ENCODE data around the gene GHITM. TPM values are rescaled to one million over a fixed set of nuclear protein-coding genes. Genes with fewer than 3 reads are reported as not detected.

GHITM gene
- total RNA-seq, 1 donor from 2014 or later = 146 TPM

DNA sequence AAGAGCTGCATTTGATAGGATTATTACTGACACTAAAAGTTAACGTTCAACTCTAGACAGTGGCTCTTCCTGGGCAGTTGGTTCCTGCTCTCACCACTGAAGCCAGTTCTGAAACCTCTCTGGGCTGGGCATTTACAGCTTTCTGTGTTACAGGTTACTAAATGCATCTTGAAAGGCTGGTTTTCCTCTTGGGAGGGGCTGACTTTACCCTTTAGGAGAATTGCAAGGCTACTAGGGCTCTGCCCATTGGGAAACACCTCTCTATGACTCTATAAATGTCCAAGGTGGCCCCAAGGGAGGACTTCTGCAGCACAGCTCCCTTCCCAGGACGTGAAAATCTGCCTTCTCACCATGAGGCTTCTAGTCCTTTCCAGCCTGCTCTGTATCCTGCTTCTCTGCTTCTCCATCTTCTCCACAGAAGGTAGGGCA lies 34.2 kb downstream of the GHITM start, which contains the start of gene GPR15LG:
GPR15LG (plus strand) TSS at position 301 of the 429 bp plus-strand sequence; CDS start at position 352, 51 bp downstream.
- DNase-seq (ENCODE audit: low spot score) = no peak

DNA sequence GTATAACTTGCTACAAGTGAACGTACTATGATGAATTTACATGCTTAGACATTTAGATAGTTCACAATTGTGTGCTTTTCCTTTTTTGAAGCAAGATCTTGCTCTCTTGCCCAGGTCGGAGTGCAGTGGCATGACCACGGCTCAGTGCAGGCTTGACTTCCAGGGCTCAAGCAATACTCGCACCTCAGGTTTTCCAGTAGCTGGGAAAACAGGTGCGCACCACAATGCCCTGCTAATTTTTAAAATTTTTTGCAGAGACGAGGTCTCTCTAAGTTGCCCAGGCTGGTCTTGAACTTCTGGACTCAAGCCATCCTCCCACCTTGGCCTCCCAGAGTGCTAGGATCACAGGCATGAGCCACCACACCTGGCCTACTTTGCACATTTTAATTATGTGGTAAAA lies 36.1 kb downstream of the GHITM start:
- DNase-seq (ENCODE audit: low spot score) = no peak

DNA sequence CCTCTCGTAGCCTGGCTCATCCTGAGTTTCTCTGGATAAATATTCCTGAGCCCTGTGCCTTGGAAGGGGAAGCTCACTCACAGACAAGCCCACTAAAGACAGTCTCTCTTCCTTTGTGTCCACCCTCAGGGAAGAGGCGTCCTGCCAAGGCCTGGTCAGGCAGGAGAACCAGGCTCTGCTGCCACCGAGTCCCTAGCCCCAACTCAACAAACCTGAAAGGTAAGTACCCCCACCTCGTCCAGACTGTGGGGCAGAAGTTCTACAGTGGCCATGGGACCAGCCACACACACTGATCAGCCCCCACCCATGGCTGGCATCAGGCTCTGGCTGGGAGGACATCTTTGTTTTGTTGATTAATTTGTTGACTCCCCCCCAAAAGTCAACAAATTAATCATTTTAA lies 37.0 kb downstream of the GHITM start:
- DNase-seq (ENCODE audit: low spot score) = peak; percentile 41

DNA sequence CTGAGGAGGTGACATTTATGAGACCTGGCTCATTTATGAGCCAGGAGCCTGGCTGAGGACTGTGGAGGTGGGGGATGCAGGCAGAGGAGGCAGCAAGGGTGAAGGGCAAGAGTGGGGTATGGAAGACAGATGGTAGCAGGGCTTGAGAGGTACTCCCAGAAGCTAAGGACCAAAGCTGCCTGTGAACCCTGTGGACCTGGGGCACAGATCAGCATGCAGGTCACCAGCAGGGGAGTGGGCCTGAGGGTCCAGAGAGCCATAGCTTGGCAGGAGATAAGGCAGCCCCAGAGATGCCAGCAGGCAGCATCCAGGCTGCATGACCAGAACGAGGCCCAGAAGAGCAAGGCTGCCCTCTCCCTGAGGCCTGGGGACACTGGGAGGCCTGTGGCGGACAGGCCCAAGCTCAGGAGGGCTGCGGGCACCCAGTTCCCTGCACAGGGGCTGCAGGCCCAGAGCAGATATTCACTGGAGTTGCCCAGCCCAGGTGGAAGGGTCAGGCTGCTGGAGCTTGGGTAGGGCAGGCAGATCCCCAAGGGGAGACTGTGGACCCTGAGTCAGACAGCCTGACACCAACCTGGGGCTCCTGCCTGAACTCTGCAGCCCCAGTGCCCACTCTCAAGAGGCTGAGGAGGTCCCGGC lies 37.6 kb downstream of the GHITM start:
- DNase-seq (ENCODE audit: low spot score) = peak; percentile 62

DNA sequence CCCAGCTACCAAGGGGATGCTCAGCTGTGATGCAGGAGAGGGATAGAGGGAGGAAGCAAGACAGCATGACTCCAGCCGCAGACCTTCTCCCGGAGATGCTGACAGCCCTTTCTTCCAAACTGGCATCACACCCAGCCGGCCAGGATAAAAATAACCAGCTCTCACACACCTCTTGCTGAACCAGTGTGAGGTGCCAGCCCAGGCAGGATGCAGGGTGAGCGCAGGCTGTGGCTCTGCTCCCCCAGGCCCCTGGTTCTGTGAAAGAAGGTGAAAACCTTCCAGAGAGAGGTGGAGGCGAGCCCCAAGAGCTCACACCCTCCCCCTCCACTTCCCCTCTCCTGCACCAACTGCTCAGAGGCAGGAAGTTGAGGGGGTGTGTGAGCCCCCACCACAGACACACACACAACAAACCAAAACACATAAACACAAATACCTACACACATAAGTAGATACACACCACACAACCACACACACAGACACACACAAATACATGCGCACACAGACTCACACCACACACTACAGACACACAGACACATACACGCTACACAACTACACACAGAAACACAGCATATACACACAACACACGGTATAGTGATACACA lies 38.3 kb downstream of the GHITM start:
- DNase-seq (ENCODE audit: low spot score) = peak; percentile 30

DNA sequence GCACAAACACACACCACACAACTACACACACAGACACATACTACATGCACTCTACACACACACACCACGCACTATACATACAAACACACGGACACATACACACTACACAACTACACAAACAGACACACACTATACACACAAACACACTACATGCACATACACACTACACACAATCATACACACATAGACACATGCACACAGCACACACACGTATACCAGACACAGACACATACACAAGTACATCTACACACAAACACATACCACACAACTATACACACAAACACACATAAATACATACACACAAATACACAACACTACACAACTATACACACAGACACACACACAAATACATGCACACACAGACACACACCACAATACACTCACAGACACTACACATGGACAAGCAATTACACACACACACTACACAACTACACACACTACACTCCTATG lies 38.9 kb downstream of the GHITM start:
- no peak for DNase-seq (ENCODE audit: low spot score)

DNA sequence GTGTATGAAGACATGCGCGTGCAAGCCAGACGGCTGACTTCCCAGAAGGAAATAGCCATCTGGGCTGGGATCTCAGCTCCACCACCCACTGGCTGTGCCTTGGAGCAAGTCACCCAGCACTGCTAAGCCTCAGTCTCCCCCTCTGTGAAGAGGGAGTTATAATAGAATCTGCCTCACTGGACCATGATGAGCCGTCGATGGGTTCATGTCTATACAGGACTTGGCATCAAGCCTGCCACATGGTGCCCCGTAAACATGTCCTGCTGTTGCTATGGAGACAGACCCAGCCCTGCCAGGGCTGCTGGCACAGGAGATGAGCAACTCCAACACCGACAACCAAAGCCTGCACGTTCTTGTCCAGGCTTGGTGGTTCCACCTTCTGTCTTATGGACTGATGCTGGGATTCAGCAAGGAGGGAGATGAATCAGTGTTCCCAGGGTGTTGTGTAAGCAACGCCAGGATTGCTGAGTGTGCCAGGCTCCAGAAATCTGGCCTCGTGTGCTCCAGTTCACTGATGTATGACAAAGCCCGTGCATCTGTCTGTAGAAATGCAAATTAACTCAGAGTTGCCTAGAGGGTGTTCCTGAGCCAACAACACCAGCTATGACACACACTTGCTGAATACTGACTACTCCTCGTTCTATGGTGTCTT lies 39.9 kb downstream of the GHITM start:
- DNase-seq (ENCODE audit: low spot score) = peak; percentile 55

DNA sequence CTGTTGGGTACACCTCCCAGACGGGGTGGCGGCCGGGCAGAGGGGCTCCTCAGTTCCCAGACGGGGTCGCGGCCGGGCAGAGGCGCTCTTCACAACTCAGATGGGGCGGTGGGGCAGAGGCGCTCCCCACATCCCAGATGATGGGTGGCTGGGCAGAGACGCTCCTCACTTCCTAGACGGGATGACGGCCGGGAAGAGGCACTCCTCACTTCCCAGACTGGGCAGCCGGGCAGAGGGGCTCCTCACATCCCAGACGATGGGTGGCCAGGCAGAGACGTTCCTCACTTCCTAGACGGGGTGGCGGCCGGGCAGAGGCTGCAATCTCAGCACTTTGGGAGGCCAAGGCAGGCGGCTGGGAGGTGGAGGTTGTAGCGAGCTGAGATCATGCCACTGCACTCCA lies 41.1 kb downstream of the GHITM start:
- peak; percentile 47 for DNase-seq (ENCODE audit: low spot score)

DNA sequence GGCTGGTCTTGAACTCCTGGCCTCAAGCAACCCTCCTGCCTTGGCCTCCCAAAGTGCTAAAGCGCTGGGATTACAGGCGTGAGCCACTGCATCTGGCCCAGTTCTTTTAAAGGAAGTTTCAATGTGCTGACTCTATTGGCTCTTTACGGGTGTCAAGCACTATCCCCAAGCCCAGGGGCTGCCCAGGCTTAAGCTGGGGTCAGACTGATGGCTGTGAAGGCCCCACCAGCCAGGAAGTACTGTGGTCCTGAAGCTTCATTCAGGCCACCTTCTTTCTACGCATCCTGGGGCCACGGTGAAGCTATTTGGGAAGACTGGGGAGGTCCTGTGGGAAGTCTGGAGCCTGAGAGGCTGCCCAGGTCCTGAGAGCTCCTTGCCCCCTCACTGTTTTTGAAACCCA lies 42.3 kb downstream of the GHITM start:
- DNase-seq (ENCODE audit: low spot score) = peak; percentile 55

DNA sequence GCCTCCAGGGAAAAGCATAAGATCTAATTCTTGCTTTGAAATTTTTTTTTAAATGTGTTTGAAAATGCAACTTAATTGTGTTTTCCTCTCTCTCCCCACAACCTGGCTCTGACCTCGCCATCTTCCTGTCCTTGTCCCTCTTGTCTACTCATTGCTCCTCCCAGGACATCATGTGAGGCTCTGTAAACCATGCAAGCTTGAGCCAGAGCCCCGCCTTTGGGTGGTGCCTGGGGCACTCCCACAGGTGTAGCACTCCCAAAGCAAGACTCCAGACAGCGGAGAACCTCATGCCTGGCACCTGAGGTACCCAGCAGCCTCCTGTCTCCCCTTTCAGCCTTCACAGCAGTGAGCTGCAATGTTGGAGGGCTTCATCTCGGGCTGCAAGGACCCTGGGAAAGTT lies 45.2 kb downstream of the GHITM start:
- no peak for DNase-seq (ENCODE audit: low spot score)

DNA sequence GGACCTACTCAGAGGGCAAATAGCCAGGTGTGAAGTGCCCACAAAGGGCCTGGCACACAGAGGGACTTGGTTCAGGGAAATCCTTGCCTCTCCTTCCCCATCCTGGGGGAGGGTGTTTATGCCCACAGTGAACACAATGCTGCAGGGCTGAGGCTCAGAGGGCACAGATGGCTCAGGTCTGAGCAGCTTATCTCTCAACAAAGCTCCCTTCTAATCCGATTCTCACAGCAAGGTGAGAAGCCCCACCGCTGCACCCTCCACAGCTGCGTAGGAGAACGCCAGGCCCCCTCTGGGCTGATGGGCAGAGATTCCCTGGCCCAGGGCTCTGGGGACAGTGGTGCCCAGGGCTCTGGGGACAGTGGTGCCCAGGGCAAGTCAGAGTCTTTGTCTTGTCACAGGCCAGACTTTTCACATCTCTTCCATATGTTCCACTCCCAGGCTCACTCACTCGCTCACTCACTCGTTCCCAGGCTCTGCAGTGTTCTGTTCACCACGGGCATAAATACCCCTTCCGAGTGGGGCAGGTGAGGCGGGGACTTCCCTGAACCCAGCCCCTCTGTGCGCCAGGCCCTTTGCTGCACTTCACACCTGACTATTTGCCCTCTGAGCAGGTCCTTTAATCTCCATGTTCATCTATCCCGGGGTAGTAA lies 46.3 kb downstream of the GHITM start:
- no peak for DNase-seq (ENCODE audit: low spot score)

DNA sequence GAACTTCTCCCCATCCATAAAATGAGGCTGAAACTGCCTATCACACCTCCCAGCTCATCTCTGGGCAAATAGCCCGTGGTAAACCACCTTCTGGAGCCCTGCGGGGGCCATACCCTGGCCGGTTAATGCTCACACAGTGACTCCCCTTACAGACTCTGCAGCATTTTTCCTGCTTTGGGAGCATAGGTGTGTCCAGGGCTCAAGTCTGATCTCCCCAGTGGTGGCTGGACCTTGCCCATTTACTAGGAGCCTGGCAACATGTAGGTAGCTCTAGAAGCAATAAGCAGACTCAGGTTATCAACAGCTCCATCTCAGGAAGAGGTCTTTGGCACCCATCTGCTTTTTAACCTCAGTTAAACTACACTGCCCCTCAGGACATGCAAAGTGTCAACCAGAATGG lies 49.5 kb downstream of the GHITM start:
- no peak for DNase-seq (ENCODE audit: low spot score)

DNA sequence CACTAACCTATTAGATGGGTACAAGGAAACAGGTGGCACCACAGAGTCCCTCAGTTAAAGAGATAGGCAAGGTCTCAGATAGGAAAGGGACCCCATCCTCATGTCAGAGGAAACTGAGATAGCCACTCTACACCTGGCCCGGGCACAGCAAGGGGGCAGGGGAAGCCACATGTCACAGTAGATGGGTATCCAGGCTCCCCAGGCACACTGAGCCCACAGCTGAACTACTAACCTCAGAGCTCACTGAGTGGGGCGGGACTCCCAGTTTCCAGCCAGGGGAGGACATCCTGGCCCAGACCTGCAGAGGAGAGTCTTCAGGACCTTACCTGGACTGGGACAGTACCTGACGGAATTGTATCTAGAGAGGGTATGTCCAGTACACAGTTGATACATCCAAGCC lies 51.3 kb downstream of the GHITM start:
- DNase-seq (ENCODE audit: low spot score) = no peak

DNA sequence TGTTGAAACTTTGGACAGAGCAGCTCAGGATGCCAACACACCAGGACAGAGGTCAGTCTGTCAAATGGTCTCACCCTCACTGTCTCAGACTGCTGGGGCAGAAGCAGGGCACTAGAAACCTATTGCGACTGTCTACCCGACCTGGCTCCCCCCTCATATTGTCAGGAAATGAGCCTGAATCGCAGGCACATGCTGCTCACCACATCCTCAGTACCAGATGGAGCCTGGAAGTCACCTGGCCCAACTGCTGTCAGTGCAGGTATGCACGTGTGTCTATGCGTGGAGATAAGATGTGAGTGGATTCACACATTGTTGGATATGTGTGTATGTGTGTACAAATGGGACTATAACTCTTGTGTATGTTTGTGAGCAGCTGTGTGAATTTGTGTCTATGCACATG lies 51.8 kb downstream of the GHITM start:
- no peak for DNase-seq (ENCODE audit: low spot score)

DNA sequence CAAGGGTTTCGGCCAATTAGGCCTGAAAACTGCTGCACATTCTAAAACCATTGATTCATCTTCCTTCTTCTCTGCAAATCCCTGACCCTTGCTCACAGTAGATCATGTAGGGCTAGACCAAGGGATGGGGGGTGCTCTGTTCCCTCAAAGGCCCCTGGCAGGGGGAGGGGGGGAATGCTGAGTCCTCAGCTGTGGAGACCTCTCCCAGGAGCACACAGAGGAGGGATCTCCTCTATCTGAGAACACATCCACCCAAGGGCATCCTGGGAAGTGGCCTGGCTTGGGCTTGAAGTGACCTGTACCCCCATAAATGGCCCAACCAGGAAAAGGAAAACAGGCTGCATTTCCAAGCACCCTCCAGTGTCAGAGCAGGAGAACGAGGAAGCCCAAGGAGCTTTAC lies 54.0 kb downstream of the GHITM start:
- no peak for DNase-seq (ENCODE audit: low spot score)

DNA sequence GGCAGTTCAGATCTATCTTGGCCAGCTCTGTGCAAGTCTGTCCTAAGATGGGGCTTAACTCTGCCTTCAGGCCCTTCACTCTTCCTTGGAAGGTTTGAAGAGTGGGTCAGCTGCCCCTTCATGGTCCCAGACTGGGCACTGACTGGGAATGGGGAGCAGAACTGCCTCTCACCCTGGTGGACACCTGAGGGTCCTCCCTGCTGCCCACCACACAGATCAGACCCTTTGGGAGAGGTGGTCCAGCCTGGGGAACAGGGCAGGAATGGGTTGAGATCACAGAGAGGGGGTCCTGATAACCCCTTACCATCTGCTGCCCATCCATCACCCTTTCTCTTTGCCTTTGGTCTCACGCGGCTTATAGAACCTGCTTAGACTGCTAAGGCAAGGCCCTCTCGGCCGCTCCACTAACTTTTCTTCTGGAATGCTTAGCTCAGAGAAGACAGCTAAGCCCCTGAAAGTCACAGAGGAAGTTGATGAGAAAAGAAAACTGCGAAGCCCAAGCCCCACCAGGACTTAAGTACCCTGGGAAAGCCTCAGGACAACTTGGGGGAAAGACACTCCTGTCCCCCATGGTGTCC lies 54.6 kb downstream of the GHITM start:
- DNase-seq (ENCODE audit: low spot score) = no peak

DNA sequence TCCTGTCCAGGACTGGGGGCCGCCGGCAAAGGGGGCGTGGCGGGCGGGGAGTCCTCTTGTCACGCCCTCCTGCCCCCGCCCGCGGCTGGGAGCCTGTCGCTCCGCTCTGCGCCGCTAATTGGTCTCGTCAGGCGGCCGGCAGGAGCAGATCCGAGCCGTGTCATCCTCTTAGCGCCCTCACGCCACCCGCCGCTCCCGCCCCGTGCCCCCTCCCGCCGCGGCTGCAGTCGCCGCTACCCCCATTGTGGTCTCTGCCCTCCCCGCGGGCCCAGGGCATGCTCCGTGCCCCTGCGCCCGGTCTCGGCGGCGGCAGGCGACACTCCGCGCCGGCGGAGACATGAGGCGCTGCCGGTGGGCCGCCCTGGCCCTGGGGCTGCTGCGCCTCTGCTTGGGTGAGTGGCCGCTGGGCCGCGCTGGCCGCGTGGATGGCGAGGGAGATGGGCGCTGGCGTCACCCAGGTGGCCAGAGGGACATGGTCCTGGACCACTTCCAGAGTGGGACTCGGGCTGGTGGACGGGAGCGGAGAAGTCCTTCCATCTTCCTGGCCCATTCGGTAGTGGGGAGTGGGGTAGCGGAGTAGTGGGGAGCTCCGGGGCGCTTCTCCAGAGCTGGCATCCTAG lies 55.2 kb downstream of the GHITM start, which contains the start of gene CDHR1:
CDHR1 (plus strand) TSS at position 114 of the 620 bp plus-strand sequence; CDS start at position 338, 224 bp downstream.
- no peak for DNase-seq (ENCODE audit: low spot score)

DNA sequence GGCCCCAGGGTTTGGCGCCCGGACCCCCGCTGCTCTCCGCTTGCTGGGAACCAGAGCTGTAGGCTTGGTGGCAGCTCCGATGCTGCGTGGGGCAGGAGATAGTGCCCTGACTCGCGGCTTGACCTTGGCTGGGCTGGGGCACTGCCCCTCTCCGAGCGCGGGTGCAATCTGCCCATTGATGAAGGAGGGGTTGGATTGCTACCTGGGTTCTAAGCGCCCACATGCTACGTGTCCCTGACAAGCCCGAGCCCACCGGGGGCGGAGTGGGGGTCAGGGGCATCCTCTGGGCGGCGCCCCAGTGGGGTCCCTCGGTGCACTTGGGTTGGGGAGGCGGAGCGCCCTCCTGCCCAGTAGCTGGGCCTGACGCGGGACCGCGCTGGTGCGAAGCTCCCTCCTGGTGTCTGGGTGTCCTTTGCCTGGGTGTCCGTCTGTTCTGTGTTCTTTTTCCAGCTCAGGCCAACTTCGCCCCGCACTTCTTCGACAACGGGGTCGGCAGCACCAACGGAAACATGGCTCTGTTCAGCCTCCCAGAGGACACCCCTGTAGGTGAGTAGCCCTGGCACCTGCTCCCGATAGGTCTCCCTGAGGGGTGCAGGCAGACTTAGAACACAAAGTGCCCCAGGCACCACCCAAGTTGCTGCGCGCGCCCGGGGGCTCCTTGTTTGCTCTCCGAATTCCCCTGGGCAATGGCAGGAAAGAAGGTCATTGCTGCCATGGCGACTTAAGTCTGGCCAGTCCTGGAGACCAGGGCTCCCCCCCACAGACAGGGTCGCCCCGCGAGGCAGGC lies 55.9 kb downstream of the GHITM start:
- DNase-seq (ENCODE audit: low spot score) = no peak

DNA sequence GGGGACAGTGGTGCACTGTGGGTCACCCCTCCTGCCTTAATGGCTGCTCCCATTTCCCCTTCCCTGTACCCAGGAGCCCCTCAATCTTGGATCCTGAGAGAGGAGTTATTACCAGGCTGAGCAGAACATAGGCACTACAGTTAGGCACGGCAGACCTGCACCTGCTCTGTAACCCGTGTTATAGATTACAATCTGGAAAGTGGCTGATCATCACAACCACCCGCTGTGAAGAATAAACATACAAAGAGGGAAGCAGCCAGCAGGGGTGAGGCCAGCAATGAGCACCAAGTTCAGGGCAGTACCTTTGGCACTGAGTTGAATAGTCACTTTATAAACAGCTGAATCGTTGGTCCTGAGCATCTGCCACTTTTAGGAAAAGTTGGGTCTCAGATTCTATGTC lies 56.8 kb downstream of the GHITM start:
- no peak for DNase-seq (ENCODE audit: low spot score)

DNA sequence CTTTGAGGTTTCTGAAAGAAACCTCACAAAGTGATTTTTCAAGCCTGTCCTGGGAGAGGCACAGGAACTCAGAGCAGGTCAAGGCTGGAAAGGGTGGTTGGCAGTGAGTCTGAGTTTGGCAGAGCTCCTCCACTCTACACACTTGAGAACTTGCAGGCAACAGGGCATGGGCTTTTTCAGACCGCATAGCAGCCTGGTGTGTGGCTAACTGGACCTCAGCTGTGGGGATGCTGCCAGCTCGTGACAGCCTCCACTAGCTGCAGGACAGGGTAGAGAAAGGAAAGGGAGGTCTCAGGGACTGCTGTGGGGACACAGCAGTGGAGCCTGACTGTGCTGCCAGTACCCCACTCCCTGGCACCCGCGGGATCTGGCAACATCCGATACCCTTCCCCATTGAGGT lies 57.6 kb downstream of the GHITM start:
- no peak for DNase-seq (ENCODE audit: low spot score)
